AG10803 (cell line): ENCODE results near the gene S100PBP.

ENCODE experiments used
- DNase-seq: peaks from one replicate; pipeline ENCODE4 v3.0.0; 2010; ENCODE audit warnings: low read depth
- H3K4me3 ChIP-seq: 2 replicates; pipeline ENCODE4 v1.5.1; 2011; ENCODE audit warnings: mild to moderate bottlenecking, low read length, control low read depth
- CTCF ChIP-seq: conservative IDR thresholded peaks from 2 replicates; pipeline ENCODE4 v1.5.1; 2011; ENCODE audit warnings: mild to moderate bottlenecking, low read length, control low read depth, inconsistent platforms

S100PBP gene

GRCh38 chr1:32872192-32872460, 54.7 kb downstream of the S100PBP start:
- no peak overlapping the region for H3K4me3 ChIP-seq
- no peak for TF ChIP-seq CTCF
- DNase-seq: no peak

DNA sequence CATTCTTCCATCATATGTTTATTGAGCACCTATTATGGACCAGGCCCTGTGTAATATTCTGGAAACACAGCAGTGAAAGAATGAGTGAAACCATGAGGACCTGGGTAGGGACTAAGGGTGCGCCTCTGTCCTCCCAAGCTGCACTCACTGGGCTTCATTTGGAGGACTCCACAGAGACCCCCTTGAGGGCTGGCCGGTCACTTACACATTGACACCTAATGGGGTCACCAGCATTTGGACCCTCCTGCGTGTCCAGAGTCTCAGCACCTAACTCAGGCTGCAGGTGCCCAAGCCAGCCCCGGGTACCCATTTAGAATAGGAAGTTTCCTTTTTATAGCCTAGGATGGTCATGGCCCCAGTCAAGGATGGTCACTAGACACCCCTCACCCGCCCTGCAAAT, 56.0 kb downstream of the S100PBP start:
- no peak for TF ChIP-seq CTCF
- H3K4me3 ChIP-seq: no peak overlapping the region
- no peak for DNase-seq

DNA sequence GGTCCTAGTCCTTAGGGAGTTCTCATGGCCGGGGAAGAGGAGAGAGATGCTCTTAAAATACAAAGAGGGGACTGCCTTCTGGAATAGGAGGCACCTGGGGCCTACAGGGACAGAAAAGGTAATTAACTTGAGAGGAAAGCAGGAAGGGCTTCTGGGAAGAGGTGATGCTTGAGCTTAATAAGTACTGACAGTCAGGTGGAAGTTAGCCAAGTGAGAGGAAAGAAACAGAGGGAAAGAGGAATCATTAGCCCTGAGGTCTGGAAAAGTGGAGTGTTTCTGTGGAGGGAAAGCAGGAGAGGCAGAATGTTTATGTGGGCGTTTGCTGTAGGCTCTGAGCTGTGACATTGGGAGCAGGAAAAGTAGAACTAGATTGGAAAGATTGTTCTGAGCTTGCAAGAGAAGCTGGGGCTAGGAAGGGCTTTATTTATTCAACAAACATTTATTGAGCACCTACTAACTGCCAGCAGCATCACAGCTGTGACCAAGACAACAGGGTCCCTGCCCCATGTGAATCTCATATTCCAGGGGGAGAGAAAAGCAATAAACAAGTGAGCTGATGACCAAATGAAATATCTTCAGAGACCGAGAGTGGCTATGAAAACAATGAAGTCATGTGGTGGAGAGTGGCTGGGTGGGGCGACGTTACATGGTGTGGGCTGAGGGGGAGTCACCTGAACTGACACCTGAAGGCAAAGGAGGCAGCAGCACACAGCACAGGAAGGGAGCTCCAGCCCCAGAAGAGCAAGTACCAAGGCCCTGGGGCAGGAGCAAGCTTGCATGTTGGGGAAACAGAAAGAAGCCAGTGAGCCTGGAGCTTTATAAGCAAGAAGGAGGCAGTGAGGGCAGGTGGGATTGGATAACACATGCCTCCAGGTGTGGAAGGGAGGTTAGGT, 57.7 kb downstream of the S100PBP start:
- no peak overlapping the region for H3K4me3 ChIP-seq
- TF ChIP-seq CTCF: no peak

GRCh38 chr1:32876341-32877210, 59.1 kb downstream of the S100PBP start:
- TF ChIP-seq CTCF: peak; percentile 68
- no peak overlapping the region for H3K4me3 ChIP-seq
- peak; percentile 31 for DNase-seq

More for the DNA sequence above, 57.7 kb downstream of the S100PBP start:
- DNase-seq: no peak

- DNase-seq: no peak
- no peak for TF ChIP-seq CTCF
- H3K4me3 ChIP-seq: no peak overlapping the region
Measured at GRCh38 chr1:32877211-32878110, 60.0 kb downstream of the S100PBP start.

GRCh38 chr1:32878183-32878582, 60.7 kb downstream of the S100PBP start:
- DNase-seq: peak; percentile 34
- TF ChIP-seq CTCF: no peak
- no peak overlapping the region for H3K4me3 ChIP-seq
